ENCODE results near the gene MARK3.
"Not testable (repeated sequence)": the region's sequence is repeated elsewhere in the genome, so short reads cannot be mapped to it uniquely, and the experiment has no call there.

Gene MARK3

GRCh38 chr14:103521438-103521950 is 136.3 kb downstream of the MARK3 start:
- Histone ChIP-seq H3K4me3 (ENCODE audit: low read depth, low read length) (peak overlapping the region; percentile 76), H3K27me3 (ENCODE audit: control insufficient read depth, insufficient read depth, low read length) (peaks cover 16% of the 10 kb centered on the region), H3K4me1 (ENCODE audit: control insufficient read depth, insufficient read depth, low read length) (peaks cover 5% of the 10 kb centered on the region), H3K9ac (ENCODE audit: low read depth, low read length) (peak overlapping the region; percentile 37), H3K9me3 (ENCODE audit: control insufficient read depth, insufficient read depth, low read length) (no peaks in the 10 kb centered on the region), H3K36me3 (ENCODE audit: control insufficient read depth, insufficient read depth, low read length) (peaks cover 21% of the 10 kb centered on the region)

- peaks cover 21% of the 10 kb centered on the region for H3K36me3 ChIP-seq (ENCODE audit: control insufficient read depth, insufficient read depth, low read length)
- H3K4me1 ChIP-seq (ENCODE audit: control insufficient read depth, insufficient read depth, low read length) = peaks cover 5% of the 10 kb centered on the region
- peaks cover 16% of the 10 kb centered on the region for H3K27me3 ChIP-seq (ENCODE audit: control insufficient read depth, insufficient read depth, low read length)
- no peaks in the 10 kb centered on the region for H3K9me3 ChIP-seq (ENCODE audit: control insufficient read depth, insufficient read depth, low read length)
- H3K9ac ChIP-seq (ENCODE audit: low read depth, low read length) = peak overlapping the region; percentile 73
- H3K4me3 ChIP-seq (ENCODE audit: low read depth, low read length) = peak overlapping the region; percentile 76
Measured at GRCh38 chr14:103521951-103522563, 136.8 kb downstream of the MARK3 start.

DNA sequence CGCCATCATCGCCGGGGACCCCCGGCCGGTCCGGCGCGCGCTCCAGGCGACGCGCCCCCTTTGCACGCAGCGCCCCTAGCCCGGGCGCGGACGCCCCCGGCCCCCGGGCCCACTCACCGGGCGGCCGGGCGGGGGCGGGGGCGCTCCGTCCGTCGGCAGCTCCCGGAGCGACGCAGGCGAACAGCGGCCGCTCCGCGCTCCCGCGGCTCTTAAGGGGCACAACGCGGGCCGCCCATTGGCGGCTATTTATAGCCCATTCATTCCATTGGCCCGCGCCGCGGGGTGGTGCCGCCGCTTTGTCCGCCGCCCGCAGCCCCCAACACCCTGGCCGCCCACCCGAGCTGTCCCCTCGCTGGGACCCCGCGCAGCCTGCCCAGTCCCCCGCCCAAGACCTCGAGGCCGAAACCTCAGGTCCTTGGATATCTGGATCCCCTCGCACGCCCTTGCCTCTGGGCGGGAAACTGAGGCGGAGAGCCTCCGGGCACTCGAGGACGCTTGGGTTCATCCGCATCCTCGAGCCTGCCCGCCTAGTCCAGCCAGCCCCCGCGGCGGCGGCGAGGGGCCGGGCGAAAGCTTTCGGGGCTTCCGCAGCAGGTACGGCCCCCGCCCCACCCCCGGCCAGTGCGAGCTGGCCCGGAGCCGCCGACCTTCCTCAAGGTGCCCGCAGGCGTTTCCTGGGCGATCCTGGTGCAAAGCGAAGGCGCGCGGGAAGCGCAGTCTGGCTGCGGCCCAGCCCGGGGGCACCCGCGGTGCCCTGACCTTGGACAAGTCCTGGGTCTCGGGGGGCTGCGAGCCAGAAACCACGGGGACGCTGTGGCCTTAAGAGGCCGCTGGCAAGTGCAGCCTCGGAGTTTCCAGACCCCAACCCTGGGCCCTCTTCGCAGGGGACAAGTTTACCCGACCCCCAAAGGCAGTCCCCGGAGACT is 137.7 kb downstream of the MARK3 start, which contains the start of gene CKB:
Gene CKB (minus strand): TSS at position 182 of the 926 bp plus-strand sequence. CDS start 337 bp downstream, outside the sequence.
- peak within 1 kb of the TSS; percentile 73 for H3K9ac ChIP-seq (ENCODE audit: low read depth, low read length)
- peaks cover 21% of the 10 kb centered on the region for H3K36me3 ChIP-seq (ENCODE audit: control insufficient read depth, insufficient read depth, low read length)
- H3K4me3 ChIP-seq (ENCODE audit: low read depth, low read length) = peak within 1 kb of the TSS; percentile 76
- peaks cover 5% of the 10 kb centered on the region for H3K4me1 ChIP-seq (ENCODE audit: control insufficient read depth, insufficient read depth, low read length)
- peaks cover 16% of the 10 kb centered on the region for H3K27me3 ChIP-seq (ENCODE audit: control insufficient read depth, insufficient read depth, low read length)
- no peaks in the 10 kb centered on the region for H3K9me3 ChIP-seq (ENCODE audit: control insufficient read depth, insufficient read depth, low read length)

DNA sequence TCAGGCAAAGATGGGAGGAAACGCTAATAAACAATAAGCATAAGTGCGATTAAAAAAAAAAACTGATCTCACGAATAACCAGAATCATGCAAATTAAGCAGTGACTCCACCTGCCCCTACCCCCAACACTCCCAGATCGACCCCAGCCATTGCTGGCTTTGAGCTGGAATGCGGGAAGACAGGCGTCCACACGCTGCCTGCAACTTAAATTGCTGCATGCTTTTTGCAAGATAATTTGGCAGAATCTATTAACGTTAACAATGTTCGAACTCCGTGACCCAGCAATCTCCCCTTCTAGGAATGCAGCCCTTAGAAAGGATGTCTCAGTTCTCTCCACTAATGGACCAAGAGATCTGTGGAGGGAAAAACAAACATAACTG is 138.3 kb downstream of the MARK3 start:
- Histone ChIP-seq H3K9ac (ENCODE audit: low read depth, low read length) (no peak overlapping the region), H3K4me3 (ENCODE audit: low read depth, low read length) (peak overlapping the region; percentile 76), H3K9me3 (ENCODE audit: control insufficient read depth, insufficient read depth, low read length) (no peaks in the 10 kb centered on the region), H3K36me3 (ENCODE audit: control insufficient read depth, insufficient read depth, low read length) (peaks cover 21% of the 10 kb centered on the region), H3K4me1 (ENCODE audit: control insufficient read depth, insufficient read depth, low read length) (peaks cover 8% of the 10 kb centered on the region), H3K27me3 (ENCODE audit: control insufficient read depth, insufficient read depth, low read length) (peaks cover 16% of the 10 kb centered on the region)

DNA sequence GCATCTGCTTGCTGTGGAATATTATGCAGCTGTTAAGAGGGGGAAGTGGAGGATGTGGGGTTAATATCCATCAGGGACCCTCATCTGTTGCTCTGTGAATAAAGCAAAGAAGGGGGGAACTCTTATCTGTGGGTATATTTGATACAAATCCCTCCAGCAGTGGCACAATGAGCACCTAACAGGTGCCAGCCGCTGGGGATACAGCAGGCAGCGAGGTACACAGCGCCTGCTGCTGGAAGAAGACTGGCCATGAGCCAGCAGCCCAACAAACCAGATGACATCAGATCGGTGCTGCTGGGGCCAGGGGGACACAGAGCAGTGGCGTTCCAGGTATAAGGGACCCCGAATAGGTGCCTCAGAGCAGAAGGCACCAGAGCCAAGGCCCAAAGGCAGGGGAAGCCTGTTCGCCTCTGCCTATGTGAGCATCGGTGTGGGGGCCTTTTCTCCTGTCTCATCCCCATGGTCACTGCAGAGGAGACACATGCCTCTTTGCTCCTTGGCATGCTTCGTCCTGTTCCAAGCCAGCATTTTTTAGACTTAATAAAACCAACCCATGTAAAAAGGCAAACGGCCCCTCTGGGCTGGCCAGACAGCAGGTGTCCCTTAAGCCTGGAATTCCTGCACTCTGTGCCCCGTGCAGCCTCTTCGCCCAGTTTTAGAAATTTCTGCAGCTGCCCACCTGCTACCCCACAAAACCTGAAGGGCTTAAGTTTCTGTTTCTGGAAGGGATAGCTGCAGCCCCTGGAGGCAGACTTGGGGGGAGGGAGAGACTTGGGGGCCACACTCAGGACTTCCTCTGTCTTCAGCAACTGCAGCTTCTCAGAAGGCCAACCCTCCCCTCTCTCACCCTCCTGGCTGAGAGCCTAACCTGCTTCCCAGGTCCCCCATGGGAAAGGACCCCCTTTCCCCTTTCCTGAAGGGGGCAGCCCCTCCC is 139.1 kb downstream of the MARK3 start:
- H3K4me3 ChIP-seq (ENCODE audit: low read depth, low read length) = peak overlapping the region; percentile 76
- H3K9ac ChIP-seq (ENCODE audit: low read depth, low read length) = no peak overlapping the region
- peaks cover 16% of the 10 kb centered on the region for H3K27me3 ChIP-seq (ENCODE audit: control insufficient read depth, insufficient read depth, low read length)
- peaks cover 8% of the 10 kb centered on the region for H3K4me1 ChIP-seq (ENCODE audit: control insufficient read depth, insufficient read depth, low read length)
- H3K36me3 ChIP-seq (ENCODE audit: control insufficient read depth, insufficient read depth, low read length) = peaks cover 19% of the 10 kb centered on the region
- no peaks in the 10 kb centered on the region for H3K9me3 ChIP-seq (ENCODE audit: control insufficient read depth, insufficient read depth, low read length)

DNA sequence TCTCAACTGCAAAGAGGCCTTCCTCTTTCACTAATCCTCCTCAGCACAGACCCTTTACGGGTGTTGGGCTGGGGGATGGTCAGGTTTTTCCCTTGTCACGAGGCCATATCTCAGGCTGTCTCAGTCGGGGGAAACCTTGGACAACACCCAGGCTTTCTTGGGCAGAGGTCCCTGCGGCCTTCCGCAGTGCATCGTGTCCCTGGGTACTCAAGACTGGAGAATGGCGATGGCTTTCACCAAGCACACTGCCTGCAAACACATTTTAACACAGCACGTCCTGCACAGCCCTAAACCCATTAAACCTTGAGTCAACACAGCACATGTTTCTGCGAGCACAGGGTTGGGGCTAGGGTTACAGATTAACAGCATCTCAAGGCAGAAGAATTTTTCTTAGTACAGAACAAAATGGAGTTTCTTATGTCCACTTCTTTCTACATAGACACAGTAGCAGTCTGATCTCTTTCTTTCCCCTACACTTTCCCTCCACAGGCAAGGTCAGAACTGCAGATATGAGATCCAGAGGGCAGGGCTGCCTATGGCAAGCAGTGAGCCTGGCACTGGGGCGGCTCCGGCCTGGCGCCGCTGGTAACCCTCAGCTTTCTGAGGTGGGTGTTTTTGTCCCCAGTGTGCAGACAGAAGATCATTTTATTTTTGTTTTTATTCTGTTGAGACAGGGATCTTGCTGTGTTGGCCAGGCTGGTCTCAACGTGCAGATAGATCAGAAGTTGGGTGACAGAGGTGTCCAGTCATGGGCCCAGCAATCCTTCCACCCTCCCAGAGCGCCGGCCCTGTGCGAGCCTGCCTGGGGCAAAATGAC is 140.4 kb downstream of the MARK3 start:
- H3K4me3 ChIP-seq (ENCODE audit: low read depth, low read length); H3K9ac ChIP-seq (ENCODE audit: low read depth, low read length); H3K4me1 ChIP-seq (ENCODE audit: control insufficient read depth, insufficient read depth, low read length); H3K9me3 ChIP-seq (ENCODE audit: control insufficient read depth, insufficient read depth, low read length): not testable (repeated sequence)
- H3K27me3 ChIP-seq (ENCODE audit: control insufficient read depth, insufficient read depth, low read length) = peaks cover 16% of the 10 kb centered on the region
- H3K36me3 ChIP-seq (ENCODE audit: control insufficient read depth, insufficient read depth, low read length) = peaks cover 10% of the 10 kb centered on the region

DNA sequence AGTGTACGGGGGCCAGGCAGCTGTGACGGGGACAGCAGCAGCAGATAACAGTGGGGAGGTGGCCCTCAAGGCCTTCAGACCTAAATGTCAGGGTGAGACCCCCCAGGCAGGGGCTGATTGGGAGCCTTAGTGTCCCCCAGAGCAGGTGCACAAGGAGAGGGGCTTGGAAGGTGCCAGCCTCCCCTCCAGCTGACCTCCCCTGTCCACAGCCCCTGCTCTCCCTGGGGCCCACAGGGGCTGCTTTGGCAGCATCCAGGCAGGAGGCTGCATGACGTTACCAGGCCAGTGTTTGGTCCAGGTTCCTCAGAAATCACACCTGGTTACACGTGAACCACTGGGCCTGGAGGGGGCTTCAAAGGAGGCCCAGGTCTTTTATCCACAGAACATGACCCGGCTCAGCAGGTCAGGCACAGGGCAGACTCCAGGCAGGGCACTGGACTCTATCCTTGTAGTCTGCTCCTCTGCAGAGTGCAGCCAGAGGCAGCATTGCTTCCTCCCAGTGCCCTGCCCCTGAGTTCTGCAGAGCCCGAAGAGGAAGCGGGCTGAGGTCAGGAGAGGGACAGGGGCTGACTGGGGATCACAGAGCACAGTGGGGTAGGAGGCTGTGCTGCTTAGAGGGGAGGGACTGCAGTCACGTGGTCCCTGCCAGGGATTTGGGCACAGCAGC is 141.2 kb downstream of the MARK3 start:
- H3K9me3 ChIP-seq (ENCODE audit: control insufficient read depth, insufficient read depth, low read length) = no peaks in the 10 kb centered on the region
- H3K9ac ChIP-seq (ENCODE audit: low read depth, low read length) = no peak overlapping the region
- peaks cover 13% of the 10 kb centered on the region for H3K36me3 ChIP-seq (ENCODE audit: control insufficient read depth, insufficient read depth, low read length)
- H3K27me3 ChIP-seq (ENCODE audit: control insufficient read depth, insufficient read depth, low read length) = peaks cover 16% of the 10 kb centered on the region
- H3K4me1 ChIP-seq (ENCODE audit: control insufficient read depth, insufficient read depth, low read length) = peaks cover 8% of the 10 kb centered on the region
- H3K4me3 ChIP-seq (ENCODE audit: low read depth, low read length) = no peak overlapping the region

DNA sequence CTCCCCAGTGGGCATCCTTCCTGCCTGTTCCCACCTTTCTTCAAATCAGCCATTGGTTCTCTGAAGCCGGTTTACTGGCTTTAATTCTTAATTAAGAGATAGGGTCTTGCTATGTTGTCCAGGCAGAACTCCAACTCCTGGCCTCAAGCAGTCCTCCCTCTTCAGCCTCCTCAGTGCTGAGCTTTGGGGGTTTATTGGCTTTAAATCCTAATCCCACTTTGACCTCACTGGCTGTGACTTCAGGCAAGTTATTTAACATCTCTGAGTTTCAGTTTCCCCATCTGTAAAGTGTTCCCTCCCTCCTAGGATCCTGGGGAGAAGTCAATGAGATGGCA is 141.7 kb downstream of the MARK3 start:
- H3K4me1 ChIP-seq (ENCODE audit: control insufficient read depth, insufficient read depth, low read length) = peaks cover 8% of the 10 kb centered on the region
- H3K4me3 ChIP-seq (ENCODE audit: low read depth, low read length) = no peak overlapping the region
- peaks cover 16% of the 10 kb centered on the region for H3K27me3 ChIP-seq (ENCODE audit: control insufficient read depth, insufficient read depth, low read length)
- H3K9ac ChIP-seq (ENCODE audit: low read depth, low read length) = no peak overlapping the region
- no peaks in the 10 kb centered on the region for H3K9me3 ChIP-seq (ENCODE audit: control insufficient read depth, insufficient read depth, low read length)
- peaks cover 12% of the 10 kb centered on the region for H3K36me3 ChIP-seq (ENCODE audit: control insufficient read depth, insufficient read depth, low read length)

DNA sequence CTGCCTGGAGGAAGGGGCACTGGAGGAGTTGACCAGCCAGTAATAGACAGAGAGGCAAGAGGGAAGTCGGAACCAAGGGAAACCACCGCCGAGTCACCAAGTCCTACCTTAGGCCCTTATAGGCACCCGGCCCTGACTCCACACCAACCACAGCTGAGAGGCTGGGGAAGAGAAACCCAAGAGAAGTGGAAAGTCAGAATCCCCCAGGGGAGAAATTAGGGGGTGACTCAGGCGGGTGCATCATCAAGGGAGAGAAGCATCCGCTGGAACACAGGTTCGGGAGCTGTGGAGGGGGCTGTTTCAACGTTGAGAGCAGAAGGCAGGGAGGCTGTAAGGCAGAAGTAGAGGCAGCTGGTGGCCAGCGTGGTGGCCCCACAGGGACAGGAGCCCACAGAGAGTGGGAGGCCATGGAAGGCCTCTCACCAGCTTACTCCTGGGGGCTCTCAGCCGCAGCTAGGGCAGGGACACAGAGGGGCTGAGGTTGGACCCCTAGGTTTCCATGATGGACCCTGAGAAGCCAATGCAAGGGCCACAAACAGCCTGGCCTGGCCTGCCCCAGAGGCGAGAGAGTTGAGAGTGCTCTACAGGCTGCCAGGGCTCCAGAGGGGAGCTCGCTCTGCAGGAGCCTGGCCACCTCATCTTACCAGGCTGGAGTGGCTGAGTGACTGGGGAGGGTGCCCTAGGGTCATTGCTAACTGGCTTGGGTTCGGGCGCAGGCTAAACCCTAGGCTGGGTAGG is 142.4 kb downstream of the MARK3 start:
- peaks cover 8% of the 10 kb centered on the region for H3K4me1 ChIP-seq (ENCODE audit: control insufficient read depth, insufficient read depth, low read length)
- H3K4me3 ChIP-seq (ENCODE audit: low read depth, low read length) = no peak overlapping the region
- H3K9me3 ChIP-seq (ENCODE audit: control insufficient read depth, insufficient read depth, low read length) = no peaks in the 10 kb centered on the region
- peaks cover 16% of the 10 kb centered on the region for H3K27me3 ChIP-seq (ENCODE audit: control insufficient read depth, insufficient read depth, low read length)
- no peak overlapping the region for H3K9ac ChIP-seq (ENCODE audit: low read depth, low read length)
- H3K36me3 ChIP-seq (ENCODE audit: control insufficient read depth, insufficient read depth, low read length) = peaks cover 12% of the 10 kb centered on the region

GRCh38 chr14:103528146-103528586 is 143.0 kb downstream of the MARK3 start:
- peaks cover 16% of the 10 kb centered on the region for H3K36me3 ChIP-seq (ENCODE audit: control insufficient read depth, insufficient read depth, low read length)
- H3K9me3 ChIP-seq (ENCODE audit: control insufficient read depth, insufficient read depth, low read length) = no peaks in the 10 kb centered on the region
- peak overlapping the region; percentile 56 for H3K9ac ChIP-seq (ENCODE audit: low read depth, low read length)
- H3K4me3 ChIP-seq (ENCODE audit: low read depth, low read length) = peak overlapping the region; percentile 67
- peaks cover 8% of the 10 kb centered on the region for H3K4me1 ChIP-seq (ENCODE audit: control insufficient read depth, insufficient read depth, low read length)
- peaks cover 15% of the 10 kb centered on the region for H3K27me3 ChIP-seq (ENCODE audit: control insufficient read depth, insufficient read depth, low read length)
